ENCODE results near the gene ADCY5.

DNA sequence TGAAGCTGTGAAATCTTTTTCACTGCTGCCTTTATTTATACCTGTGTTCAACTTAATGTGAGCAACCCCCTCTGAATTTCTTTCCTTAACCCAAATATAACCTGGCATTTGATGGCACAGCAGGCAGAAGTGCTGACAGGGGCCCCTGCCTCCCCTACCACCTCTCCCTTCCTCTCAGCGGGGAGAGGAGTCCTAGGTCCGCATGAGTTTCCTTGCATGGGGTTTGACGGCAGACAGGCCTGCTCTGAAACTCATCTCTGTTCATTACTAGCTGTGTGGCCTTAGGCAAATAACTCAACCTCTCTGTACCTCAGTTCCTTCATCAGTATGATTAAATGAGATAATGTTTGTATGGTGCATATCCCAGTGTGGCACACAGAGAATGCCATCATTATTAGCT is 167.5 kb downstream of the ADCY5 start:
- no peak for TF ChIP-seq EZH2 (IDR thresholded peaks at IDR 0.05; ENCODE audit: borderline replicate concordance)
- TF ChIP-seq CTCF (IDR thresholded peaks at IDR 0.05; ENCODE audit: poor library complexity): no peak
- no peak for TF ChIP-seq EZH2phosphoT487 (IDR thresholded peaks at IDR 0.05; ENCODE audit: low read depth, severe bottlenecking, unreplicated experiment)
